A673 (cell line): ENCODE measurements around the gene SORCS3. TPM values are rescaled to one million over a fixed set of nuclear protein-coding genes. Genes with fewer than 3 reads are reported as not detected.

Experiments
- BruUV-seq: library from RNA; stranded (reverse); fragments of 400-500 nt; replicated peaks from 2 replicates; lab custom pipeline; 2021; lab: Mats Ljungman, UMichigan
- CTCF ChIA-PET: fragments of 300-600 bp; sonication (Branson Sonifier 250); formaldehyde crosslinking; loops from one replicate; lab custom pipeline; 2022; ENCODE audit warnings: antibody characterized with exemption; lab: Charles Lee
- POLR2A ChIA-PET: fragments of 300-600 bp; sonication (Branson Sonifier 250); formaldehyde crosslinking; loops from one replicate; lab custom pipeline; 2022; ENCODE audit warnings: antibody characterized with exemption; ENCODE audit not compliant: low non-redundant PET; lab: Charles Lee
- DNase-seq: peaks from one replicate; pipeline ENCODE4 v3.0.0-alpha.2; 2015; ENCODE audit warnings: low spot score
- H3K27ac ChIP-seq: fragments of 200-600 bp; sonication (generic); 2 replicates; pipeline ENCODE4 v1.5.1; 2016; ENCODE audit warnings: mixed run types, low read depth, mild to moderate bottlenecking, mixed read lengths, antibody characterized with exemption, low read length; ENCODE audit not compliant: poor library complexity, severe bottlenecking
- H3K27me3 ChIP-seq: fragments of 200-600 bp; sonication (generic); replicated peaks from 2 replicates; pipeline ENCODE4 v1.6.1; 2017; ENCODE audit warnings: mixed run types, low read depth, mild to moderate bottlenecking, mixed read lengths, antibody characterized with exemption, low read length; ENCODE audit not compliant: insufficient read depth, poor library complexity
- H3K36me3 ChIP-seq: fragments of 200-600 bp; sonication (generic); 2 replicates; pipeline ENCODE4 v1.6.1; 2016; ENCODE audit warnings: mixed run types, mild to moderate bottlenecking, mixed read lengths, antibody characterized with exemption, low read length; ENCODE audit not compliant: insufficient read depth, poor library complexity, severe bottlenecking
- H3K4me1 ChIP-seq: fragments of 200-600 bp; sonication (generic); 2 replicates; pipeline ENCODE4 v1.6.1; 2017; ENCODE audit warnings: mixed run types, mild to moderate bottlenecking, mixed read lengths, antibody characterized with exemption, low read length; ENCODE audit not compliant: insufficient read depth, poor library complexity, severe bottlenecking
- H3K4me3 ChIP-seq: fragments of 200-600 bp; sonication (generic); 2 replicates; pipeline ENCODE4 v1.5.1; 2016; ENCODE audit warnings: low read depth, mixed run types, mild to moderate bottlenecking, mixed read lengths, low read length; ENCODE audit not compliant: poor library complexity, severe bottlenecking
- H3K9me3 ChIP-seq: fragments of 200-600 bp; sonication (generic); 2 replicates; pipeline ENCODE4 v1.6.1; 2016; ENCODE audit warnings: mixed run types, low read depth, mild to moderate bottlenecking, mixed read lengths, antibody characterized with exemption, low read length; ENCODE audit not compliant: poor library complexity, severe bottlenecking
- CTCF ChIP-seq: fragments of 300-800, 200-600 bp; sonication (generic); conservative IDR thresholded peaks from 2 replicates; pipeline ENCODE4 v1.5.1; 2017; ENCODE audit warnings: low read depth, mild to moderate bottlenecking, antibody characterized with exemption, low read length, moderate library complexity, mixed read lengths
- EZH2 ChIP-seq: fragments of 200-600 bp; sonication (generic); IDR thresholded peaks from 2 replicates; pipeline ENCODE4 v1.6.1; 2017; ENCODE audit warnings: borderline replicate concordance, low read depth, mild to moderate bottlenecking, mixed read lengths, antibody characterized with exemption, low read length; ENCODE audit not compliant: poor library complexity, severe bottlenecking
- intact Hi-C: fragments of 100-400 bp; cut with micrococcal nuclease; formaldehyde crosslinking; loops from one replicate; pipeline ENCODE4 v1.10.0; 2022; ENCODE audit not compliant: unreplicated experiment
- total RNA-seq: library from RNA; stranded (reverse); gene quantifications from 2 replicates; pipeline ENCODE4 v1.2.3, GENCODE V29; 2021

SORCS3 gene
- total RNA-seq, 1 experiment from 2014 or later = not detected

- DNase-seq = no peak
- Histone ChIP-seq H3K4me3 (no peak overlapping the region), H3K27ac (no peak overlapping the region), H3K36me3 (no peaks in the 10 kb centered on the region), H3K9me3 (no peaks in the 10 kb centered on the region), H3K4me1 (no peaks in the 10 kb centered on the region), H3K27me3 (peaks cover 48% of the 10 kb centered on the region)
- intact Hi-C loops = no loop called here
- POLR2A ChIA-PET = no interaction called here
- BruUV-seq = no TSS peak
- CTCF ChIA-PET = no interaction called here
- TF ChIP-seq CTCF (no peak), EZH2 (no peak)
These were observed 253.6 kb downstream of the SORCS3 start for GRCh38 chr10:104894681-104895080.

- POLR2A ChIA-PET = no interaction called here
- H3K27me3 ChIP-seq = peaks cover 48% of the 10 kb centered on the region
- H3K27ac ChIP-seq = no peak overlapping the region
- H3K9me3 ChIP-seq = no peaks in the 10 kb centered on the region
- H3K4me3 ChIP-seq = no peak overlapping the region
- no peak for DNase-seq
- no peaks in the 10 kb centered on the region for H3K36me3 ChIP-seq
- intact Hi-C loops = no loop called here
- CTCF ChIA-PET = no interaction called here
- BruUV-seq = no TSS peak
- TF ChIP-seq EZH2 = no peak
- no peak for TF ChIP-seq CTCF
- H3K4me1 ChIP-seq = no peaks in the 10 kb centered on the region
These were observed 254.5 kb downstream of the SORCS3 start for GRCh38 chr10:104895541-104895940.

GRCh38 chr10:104895981-104896380 is 254.9 kb downstream of the SORCS3 start:
- CTCF ChIA-PET = no interaction called here
- no peak overlapping the region for H3K27ac ChIP-seq
- POLR2A ChIA-PET = no interaction called here
- H3K4me3 ChIP-seq = no peak overlapping the region
- H3K36me3 ChIP-seq = no peaks in the 10 kb centered on the region
- no peaks in the 10 kb centered on the region for H3K4me1 ChIP-seq
- peaks cover 48% of the 10 kb centered on the region for H3K27me3 ChIP-seq
- TF ChIP-seq CTCF (no peak), EZH2 (no peak)
- no peak for DNase-seq
- H3K9me3 ChIP-seq = no peaks in the 10 kb centered on the region
- BruUV-seq = no TSS peak
- intact Hi-C loops = no loop called here
